Smooth muscle cell (in vitro differentiated cells): ENCODE data around the gene TCEAL3. TPM values are rescaled to one million over a fixed set of nuclear protein-coding genes. Genes with fewer than 3 reads are reported as not detected.

ENCODE experiments used
- DNase-seq: peaks from one replicate; lab custom pipeline; 2025; ENCODE audit not compliant: unreplicated experiment; lab: John Stamatoyannopoulos, UW
- H2AFZ ChIP-seq: fragments of 200-600 bp; sonication (generic); 2 replicates; pipeline ENCODE4 v1.6.0; 2016; ENCODE audit warnings: antibody characterized with exemption, low read depth, mild to moderate bottlenecking
- H3F3A ChIP-seq: fragments of 200-600 bp; sonication (generic); 2 replicates; pipeline ENCODE4 v1.6.0; 2017; ENCODE audit warnings: antibody characterized with exemption, low read depth
- H3K27ac ChIP-seq: fragments of 200-600 bp; sonication (generic); 2 replicates; pipeline ENCODE4 v1.5.1; 2016; ENCODE audit warnings: low read depth, mild to moderate bottlenecking
- H3K27me3 ChIP-seq: fragments of 200-600 bp; sonication (generic); 2 replicates; pipeline ENCODE4 v1.6.1; 2016; ENCODE audit warnings: low read depth, mild to moderate bottlenecking
- H3K36me3 ChIP-seq: fragments of 200-600 bp; sonication (generic); 2 replicates; pipeline ENCODE4 v1.5.1; 2016; ENCODE audit warnings: low read depth
- H3K4me1 ChIP-seq: fragments of 200-600 bp; sonication (generic); 2 replicates; pipeline ENCODE4 v1.5.1; 2016; ENCODE audit warnings: low read depth
- H3K4me2 ChIP-seq: fragments of 200-600 bp; sonication (generic); 2 replicates; pipeline ENCODE4 v1.6.0; 2016; ENCODE audit warnings: mild to moderate bottlenecking
- H3K4me3 ChIP-seq: fragments of 200-600 bp; sonication (generic); 2 replicates; pipeline ENCODE4 v1.5.1; 2016; ENCODE audit warnings: mild to moderate bottlenecking
- H3K79me2 ChIP-seq: fragments of 200-600 bp; sonication (generic); 2 replicates; pipeline ENCODE4 v1.6.0; 2016; ENCODE audit warnings: low read depth, mild to moderate bottlenecking
- H3K9ac ChIP-seq: fragments of 200-600 bp; sonication (generic); 2 replicates; pipeline ENCODE4 v1.6.0; 2016; ENCODE audit warnings: low read depth
- H3K9me3 ChIP-seq: fragments of 200-600 bp; sonication (generic); replicated peaks from 2 replicates; pipeline ENCODE4 v1.5.1; 2016; ENCODE audit warnings: low read depth
- H4K20me1 ChIP-seq: fragments of 200-600 bp; sonication (generic); 2 replicates; pipeline ENCODE4 v1.6.0; 2016; ENCODE audit warnings: low read depth
- WGBS: methylation state at CpG from one replicate; pipeline ENCODE4 v1.1.7; 2016; ENCODE audit warnings: low lambda C conversion rate; 5-methylcytosine and 5-hydroxymethylcytosine counted together
- polyA plus RNA-seq: library from polyadenylated mRNA; unstranded; fragments of >200 nt; fragmentation: Nextera tagmentation; extraction: Ambion mirVana; gene quantifications from 2 replicates; pipeline ENCODE4 v1.2.1, GENCODE V29; 2016
- total RNA-seq: library from RNA; depleted of rRNA; stranded (reverse); fragments of >200 nt; gene quantifications from 2 replicates; pipeline ENCODE4 v1.2.3, GENCODE V29; 2014
- TF ChIP-seq, protein P1 (sequence below): fragments of 200-600 bp; sonication (generic); IDR thresholded peaks from 2 replicates; pipeline ENCODE4 v1.5.1; 2017; ENCODE audit warnings: borderline replicate concordance, mild to moderate bottlenecking, antibody characterized with exemption; ENCODE audit not compliant: insufficient read depth, poor library complexity, severe bottlenecking

The TCEAL3 gene
- total and polyA plus RNA-seq, 2 experiments from 2014 or later = 14.0 to 52.4 TPM

- Histone ChIP-seq H3F3A (peaks cover 12% of the 10 kb centered on the region), H3K27me3 (no peaks in the 10 kb centered on the region), H3K9ac (peak within 1 kb of the TSS; percentile 71), H2AFZ (peak within 1 kb of the TSS; percentile 99), H3K36me3 (no peaks in the 10 kb centered on the region), H3K79me2 (peaks cover 27% of the 10 kb centered on the region), H3K27ac (peak within 1 kb of the TSS; percentile 73), H3K4me3 (peak within 1 kb of the TSS; percentile 97), H4K20me1 (no peaks in the 10 kb centered on the region), H3K4me2 (peak within 1 kb of the TSS; percentile 99), H3K4me1 (peaks cover 18% of the 10 kb centered on the region), H3K9me3 (no peaks in the 10 kb centered on the region)
- WGBS = 5% methylated on average over 32 of the region's 32 CpGs
- TF ChIP-seq, protein P1, sequence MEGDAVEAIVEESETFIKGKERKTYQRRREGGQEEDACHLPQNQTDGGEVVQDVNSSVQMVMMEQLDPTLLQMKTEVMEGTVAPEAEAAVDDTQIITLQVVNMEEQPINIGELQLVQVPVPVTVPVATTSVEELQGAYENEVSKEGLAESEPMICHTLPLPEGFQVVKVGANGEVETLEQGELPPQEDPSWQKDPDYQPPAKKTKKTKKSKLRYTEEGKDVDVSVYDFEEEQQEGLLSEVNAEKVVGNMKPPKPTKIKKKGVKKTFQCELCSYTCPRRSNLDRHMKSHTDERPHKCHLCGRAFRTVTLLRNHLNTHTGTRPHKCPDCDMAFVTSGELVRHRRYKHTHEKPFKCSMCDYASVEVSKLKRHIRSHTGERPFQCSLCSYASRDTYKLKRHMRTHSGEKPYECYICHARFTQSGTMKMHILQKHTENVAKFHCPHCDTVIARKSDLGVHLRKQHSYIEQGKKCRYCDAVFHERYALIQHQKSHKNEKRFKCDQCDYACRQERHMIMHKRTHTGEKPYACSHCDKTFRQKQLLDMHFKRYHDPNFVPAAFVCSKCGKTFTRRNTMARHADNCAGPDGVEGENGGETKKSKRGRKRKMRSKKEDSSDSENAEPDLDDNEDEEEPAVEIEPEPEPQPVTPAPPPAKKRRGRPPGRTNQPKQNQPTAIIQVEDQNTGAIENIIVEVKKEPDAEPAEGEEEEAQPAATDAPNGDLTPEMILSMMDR = no peak
- DNase-seq = peak; percentile 39
Measured at GRCh38 chrX:103628386-103629317, 20.9 kb downstream of the TCEAL3 start, which contains the start of gene TCEAL1. Gene TCEAL1, plus strand, starts transcription at chrX:103628975. Its CDS starts 942 bp downstream, at chrX:103629917.

DNA sequence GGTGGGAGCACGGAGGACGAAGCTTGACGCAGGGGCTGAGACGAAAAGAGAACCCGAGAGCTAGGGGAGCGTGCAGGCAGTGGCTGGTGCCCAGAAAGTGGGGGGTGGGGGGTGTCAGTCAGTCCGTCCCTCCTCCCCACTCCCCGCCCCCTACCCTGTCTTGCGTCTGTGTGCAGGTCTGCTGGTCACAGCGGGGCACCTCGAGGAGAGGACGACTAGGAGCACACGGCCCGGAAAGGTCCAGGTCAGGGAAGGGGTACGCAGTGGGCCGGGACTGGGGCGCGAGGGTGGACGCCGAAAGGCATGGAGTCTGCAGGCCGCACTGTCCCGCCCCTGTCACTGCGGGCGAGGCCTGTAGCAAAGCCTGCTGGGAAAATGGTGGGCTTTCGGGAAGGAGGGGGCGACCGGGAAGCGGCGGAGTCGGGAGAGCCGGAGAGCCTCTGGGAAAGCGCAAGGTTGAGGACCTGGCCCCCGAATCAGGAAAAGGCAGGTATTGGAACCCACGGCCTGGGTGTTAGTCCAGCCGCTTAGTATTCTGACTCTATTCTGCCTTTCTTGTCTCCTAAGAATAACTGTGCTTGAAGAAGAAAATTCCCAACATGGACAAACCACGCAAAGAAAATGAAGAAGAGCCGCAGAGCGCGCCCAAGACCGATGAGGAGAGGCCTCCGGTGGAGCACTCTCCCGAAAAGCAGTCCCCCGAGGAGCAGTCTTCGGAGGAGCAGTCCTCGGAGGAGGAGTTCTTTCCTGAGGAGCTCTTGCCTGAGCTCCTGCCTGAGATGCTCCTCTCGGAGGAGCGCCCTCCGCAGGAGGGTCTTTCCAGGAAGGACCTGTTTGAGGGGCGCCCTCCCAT, 21.8 kb downstream of the TCEAL3 start:
- H3K79me2 ChIP-seq = peaks cover 27% of the 10 kb centered on the region
- DNase-seq = peak; percentile 40
- TF ChIP-seq, protein P1 = peak; percentile 41
- peak overlapping the region; percentile 97 for H3K4me3 ChIP-seq
- H3K27ac ChIP-seq = peak overlapping the region; percentile 73
- H3K9ac ChIP-seq = peak overlapping the region; percentile 71
- H3K4me2 ChIP-seq = peak overlapping the region; percentile 99
- H3K36me3 ChIP-seq = no peaks in the 10 kb centered on the region
- no peaks in the 10 kb centered on the region for H4K20me1 ChIP-seq
- H3K9me3 ChIP-seq = no peaks in the 10 kb centered on the region
- H3F3A ChIP-seq = peaks cover 12% of the 10 kb centered on the region
- WGBS = 4% methylated on average over 36 of the region's 49 CpGs
- H3K4me1 ChIP-seq = peaks cover 15% of the 10 kb centered on the region
- peak overlapping the region; percentile 99 for H2AFZ ChIP-seq
- no peaks in the 10 kb centered on the region for H3K27me3 ChIP-seq

- Histone ChIP-seq H3K79me2 (peaks cover 27% of the 10 kb centered on the region), H3K9ac (peak overlapping the region; percentile 71), H3K4me1 (peaks cover 15% of the 10 kb centered on the region), H3F3A (peaks cover 12% of the 10 kb centered on the region), H4K20me1 (no peaks in the 10 kb centered on the region), H3K4me3 (peak overlapping the region; percentile 97), H3K27me3 (no peaks in the 10 kb centered on the region), H3K27ac (peak overlapping the region; percentile 73), H2AFZ (peak overlapping the region; percentile 99), H3K36me3 (no peaks in the 10 kb centered on the region), H3K4me2 (peak overlapping the region; percentile 99), H3K9me3 (no peaks in the 10 kb centered on the region)
- TF ChIP-seq, protein P1 = no peak
- no peak for DNase-seq
- 33% methylated on average over 6 of the region's 6 CpGs for WGBS
Measured at GRCh38 chrX:103630171-103630511, 22.4 kb downstream of the TCEAL3 start.
